GM23338 (cell line): ENCODE measurements around the gene TMEM134. TPM values are rescaled to one million over a fixed set of nuclear protein-coding genes. Genes with fewer than 3 reads are reported as not detected.

Experiments used
- CREB1 ChIP-seq: fragments of 250-450 bp; sonication (Bioruptor Pico); IDR thresholded peaks from 2 replicates; pipeline ENCODE4 v1.5.0; 2020; ENCODE audit warnings: low read depth, mild to moderate bottlenecking, moderate library complexity
- NANOG ChIP-seq: IDR thresholded peaks from 2 replicates; pipeline ENCODE4 v1.6.1; 2016; ENCODE audit warnings: antibody characterized with exemption, borderline replicate concordance
- POLR2AphosphoS5 ChIP-seq: IDR thresholded peaks from 2 replicates; pipeline ENCODE4 v1.6.1; 2016; ENCODE audit warnings: antibody characterized with exemption, low read depth
- ZNF114 ChIP-seq: fragments of 250-450 bp; sonication (Bioruptor Pico); IDR thresholded peaks from 2 replicates; pipeline ENCODE4 v1.5.0; 2020; ENCODE audit warnings: mild to moderate bottlenecking, moderate library complexity
- ZNF331 ChIP-seq: fragments of 250-450 bp; sonication (Bioruptor Pico); IDR thresholded peaks from 2 replicates; pipeline ENCODE4 v1.5.0; 2020; ENCODE audit warnings: low read depth, mild to moderate bottlenecking, moderate library complexity
- ZNF462 ChIP-seq: fragments of 250-450 bp; sonication (Bioruptor Pico); IDR thresholded peaks from 2 replicates; pipeline ENCODE4 v1.5.0; 2020; ENCODE audit warnings: mild to moderate bottlenecking, moderate library complexity
- polyA plus RNA-seq: library from polyadenylated mRNA; unstranded; fragments of >200 nt; fragmentation: Nextera tagmentation; extraction: Ambion mirVana; gene quantifications from 2 replicates; pipeline ENCODE4 v1.2.1, GENCODE V29; 2016
- total RNA-seq: library from RNA; depleted of rRNA; stranded (reverse); fragments of >200 nt; shearing (Covaris generic); gene quantifications from 2 replicates; pipeline ENCODE4 v1.2.3, GENCODE V29; 2014
- TF ChIP-seq, protein P1 (sequence below): IDR thresholded peaks from one replicate; pipeline ENCODE4 v1.6.1; 2018; ENCODE audit warnings: antibody characterized with exemption; ENCODE audit not compliant: unreplicated experiment

Gene TMEM134
- total and polyA plus RNA-seq, 2 experiments from 2014 or later, result 61.4 to 69.2 TPM

- TF ChIP-seq ZNF462 (CRISPR knock-in tag), result no peak
- TF ChIP-seq ZNF331, result no peak
- TF ChIP-seq, protein P1, sequence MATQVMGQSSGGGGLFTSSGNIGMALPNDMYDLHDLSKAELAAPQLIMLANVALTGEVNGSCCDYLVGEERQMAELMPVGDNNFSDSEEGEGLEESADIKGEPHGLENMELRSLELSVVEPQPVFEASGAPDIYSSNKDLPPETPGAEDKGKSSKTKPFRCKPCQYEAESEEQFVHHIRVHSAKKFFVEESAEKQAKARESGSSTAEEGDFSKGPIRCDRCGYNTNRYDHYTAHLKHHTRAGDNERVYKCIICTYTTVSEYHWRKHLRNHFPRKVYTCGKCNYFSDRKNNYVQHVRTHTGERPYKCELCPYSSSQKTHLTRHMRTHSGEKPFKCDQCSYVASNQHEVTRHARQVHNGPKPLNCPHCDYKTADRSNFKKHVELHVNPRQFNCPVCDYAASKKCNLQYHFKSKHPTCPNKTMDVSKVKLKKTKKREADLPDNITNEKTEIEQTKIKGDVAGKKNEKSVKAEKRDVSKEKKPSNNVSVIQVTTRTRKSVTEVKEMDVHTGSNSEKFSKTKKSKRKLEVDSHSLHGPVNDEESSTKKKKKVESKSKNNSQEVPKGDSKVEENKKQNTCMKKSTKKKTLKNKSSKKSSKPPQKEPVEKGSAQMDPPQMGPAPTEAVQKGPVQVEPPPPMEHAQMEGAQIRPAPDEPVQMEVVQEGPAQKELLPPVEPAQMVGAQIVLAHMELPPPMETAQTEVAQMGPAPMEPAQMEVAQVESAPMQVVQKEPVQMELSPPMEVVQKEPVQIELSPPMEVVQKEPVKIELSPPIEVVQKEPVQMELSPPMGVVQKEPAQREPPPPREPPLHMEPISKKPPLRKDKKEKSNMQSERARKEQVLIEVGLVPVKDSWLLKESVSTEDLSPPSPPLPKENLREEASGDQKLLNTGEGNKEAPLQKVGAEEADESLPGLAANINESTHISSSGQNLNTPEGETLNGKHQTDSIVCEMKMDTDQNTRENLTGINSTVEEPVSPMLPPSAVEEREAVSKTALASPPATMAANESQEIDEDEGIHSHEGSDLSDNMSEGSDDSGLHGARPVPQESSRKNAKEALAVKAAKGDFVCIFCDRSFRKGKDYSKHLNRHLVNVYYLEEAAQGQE, result no peak
- TF ChIP-seq ZNF114, result no peak
- TF ChIP-seq CREB1, result no peak
- no peak for TF ChIP-seq NANOG
- no peak for TF ChIP-seq POLR2AphosphoS5
These were observed 37.5 kb downstream of the TMEM134 start (continued) for GRCh38 chr11:67431346-67432249.
